ENCODE measurements around the gene STN1.

GRCh38 chr10:103897241-103897774, 20.7 kb downstream of the STN1 start:
- TF ChIP-seq EP300 (IDR thresholded peaks at IDR 0.05; ENCODE audit: borderline replicate concordance in 1 of 2, low read depth in 1 of 2, low read length in 1 of 2), result no peak
- no peak for TF ChIP-seq SIN3A (IDR thresholded peaks at IDR 0.05; ENCODE audit: borderline replicate concordance, low read depth, low read length)
- no peak for TF ChIP-seq RCOR1 (IDR thresholded peaks at IDR 0.05; ENCODE audit: low read length)
- no peak for TF ChIP-seq REST (IDR thresholded peaks at IDR 0.05; ENCODE audit: low read depth, low read length)
- TF ChIP-seq CTCF (IDR thresholded peaks at IDR 0.05), result no peak
- no peak for TF ChIP-seq RAD21 (IDR thresholded peaks at IDR 0.05; ENCODE audit: low read length)
